Fibroblast of skin of abdomen (primary cell): ENCODE measurements around the gene SHKBP1.
"Not testable (repeated sequence)": the region's sequence is repeated elsewhere in the genome, so short reads cannot be mapped to it uniquely, and the experiment has no call there.

Experiments
- DNase-seq: peaks from one replicate; pipeline ENCODE4 v3.0.0-alpha.2; 2013

SHKBP1 gene

GRCh38 chr19:40585982-40586422 is 9.3 kb downstream of the SHKBP1 start:
- no peak for DNase-seq

- no peak for DNase-seq
Observed at GRCh38 chr19:40586611-40587010, 9.9 kb downstream of the SHKBP1 start.

DNA sequence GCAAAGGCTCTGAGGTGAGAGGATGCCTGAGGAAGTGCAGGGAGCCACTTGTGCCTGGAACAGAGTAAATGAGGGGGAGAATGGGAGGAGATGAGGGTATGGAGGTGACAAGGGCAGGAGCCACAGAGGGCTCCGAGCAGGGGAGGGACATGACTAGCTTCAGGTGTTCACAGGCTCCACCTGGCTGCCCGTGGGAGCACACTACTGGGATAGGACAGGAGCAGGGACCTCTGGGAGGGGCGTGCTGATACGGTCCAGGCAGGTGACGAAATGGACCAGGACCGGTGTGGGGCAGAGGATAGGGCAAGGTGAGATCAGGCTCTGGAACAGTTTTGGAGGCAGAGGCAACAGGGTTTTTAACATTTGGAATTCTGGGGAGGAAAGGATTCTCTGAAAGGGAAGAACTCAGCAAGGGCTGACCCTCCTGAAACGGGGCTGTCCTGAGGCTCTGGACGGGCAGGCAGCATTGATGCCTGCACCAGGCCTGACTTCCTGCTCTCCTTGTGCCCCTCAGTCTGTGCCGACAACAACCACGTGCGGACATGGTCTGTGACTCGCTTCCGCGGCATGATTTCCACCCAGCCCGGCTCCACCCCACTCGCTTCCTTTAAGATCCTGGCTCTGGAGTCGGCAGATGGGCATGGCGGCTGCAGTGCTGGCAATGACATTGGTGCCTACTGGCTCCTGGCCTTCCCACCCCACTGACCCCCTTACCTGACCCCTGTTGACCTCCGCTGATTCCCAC is 11.6 kb downstream of the SHKBP1 start:
- DNase-seq, result peak; percentile 38

GRCh38 chr19:40588926-40589569 is 12.4 kb downstream of the SHKBP1 start:
- no peak for DNase-seq

DNA sequence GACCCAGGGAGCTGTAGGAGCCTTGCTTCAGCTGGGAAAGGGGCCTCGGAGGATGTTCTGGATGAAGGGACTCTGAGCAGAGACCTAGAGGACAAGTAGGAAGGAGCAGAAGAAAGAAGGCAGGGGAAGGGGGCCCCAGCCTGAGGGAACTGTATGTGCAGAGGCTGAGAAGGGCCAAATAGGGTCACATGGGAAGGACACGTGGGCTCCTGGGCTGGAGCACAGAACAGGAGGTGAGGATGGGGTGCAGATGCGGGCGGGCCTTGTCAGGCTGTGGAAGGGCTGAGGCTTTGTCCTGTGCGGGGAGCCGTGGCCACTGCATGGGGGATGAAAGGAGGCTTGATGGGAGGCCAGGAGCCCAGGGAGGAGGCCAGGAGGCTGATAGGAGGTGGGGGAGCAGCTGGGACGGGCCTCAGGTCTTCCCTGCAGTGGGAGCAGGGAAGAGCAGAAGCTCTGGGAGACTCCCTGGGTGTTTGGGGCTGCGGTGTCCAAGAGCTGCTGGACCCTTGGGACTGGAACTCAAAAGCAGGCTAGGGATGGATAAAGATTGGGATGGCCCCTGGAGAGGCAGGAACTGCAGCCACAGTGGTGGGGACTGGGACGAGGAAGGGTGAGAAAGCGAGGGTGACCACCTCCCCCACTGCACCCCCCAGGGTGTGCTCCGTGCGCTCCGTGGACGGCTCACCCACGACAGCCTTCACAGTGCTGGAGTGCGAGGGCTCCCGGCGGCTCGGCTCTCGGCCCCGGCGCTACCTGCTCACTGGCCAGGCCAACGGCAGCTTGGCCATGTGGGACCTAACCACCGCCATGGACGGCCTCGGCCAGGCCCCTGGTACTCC is 13.1 kb downstream of the SHKBP1 start:
- DNase-seq, result no peak

GRCh38 chr19:40590464-40591265 is 14.0 kb downstream of the SHKBP1 start:
- no peak for DNase-seq

DNA sequence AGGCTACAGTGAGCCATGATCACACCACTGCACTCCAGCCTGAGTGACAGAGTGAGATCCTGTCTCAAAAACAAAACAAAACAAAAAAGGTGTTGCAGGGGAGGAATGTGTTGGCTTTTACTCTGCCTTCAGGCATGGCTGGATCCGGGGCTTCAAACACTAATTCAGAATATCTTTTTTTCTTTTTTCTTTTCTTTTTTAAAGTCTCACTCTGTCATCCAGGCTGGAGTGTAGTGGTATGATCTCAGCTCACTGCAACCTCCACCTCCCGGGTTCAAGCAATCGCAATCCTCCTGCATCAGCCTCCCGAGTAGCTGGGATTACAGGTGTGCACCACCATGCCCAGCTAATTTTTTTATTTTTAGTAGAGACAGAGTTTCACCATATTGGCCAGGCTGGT is 15.1 kb downstream of the SHKBP1 start:
- DNase-seq, result not testable (repeated sequence)

DNA sequence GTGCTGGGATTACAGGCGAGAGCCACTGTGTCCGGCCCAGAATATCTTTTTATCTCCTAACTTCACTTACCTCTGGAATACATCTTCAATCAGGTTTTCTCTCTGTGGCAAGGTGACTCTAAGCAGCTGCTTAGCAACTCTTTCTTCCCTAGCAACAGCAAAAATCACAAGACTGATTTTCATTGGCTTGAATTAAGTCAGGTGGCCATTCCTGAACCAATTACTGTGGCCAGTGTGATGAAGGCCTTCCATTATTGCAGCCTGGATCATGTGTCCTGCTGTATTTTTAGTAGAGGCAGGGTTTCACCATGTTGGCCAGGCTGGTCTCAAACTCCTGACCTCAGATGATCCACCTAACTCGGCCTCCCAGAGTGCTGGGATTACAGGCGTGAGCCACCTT is 15.5 kb downstream of the SHKBP1 start:
- no peak for DNase-seq

DNA sequence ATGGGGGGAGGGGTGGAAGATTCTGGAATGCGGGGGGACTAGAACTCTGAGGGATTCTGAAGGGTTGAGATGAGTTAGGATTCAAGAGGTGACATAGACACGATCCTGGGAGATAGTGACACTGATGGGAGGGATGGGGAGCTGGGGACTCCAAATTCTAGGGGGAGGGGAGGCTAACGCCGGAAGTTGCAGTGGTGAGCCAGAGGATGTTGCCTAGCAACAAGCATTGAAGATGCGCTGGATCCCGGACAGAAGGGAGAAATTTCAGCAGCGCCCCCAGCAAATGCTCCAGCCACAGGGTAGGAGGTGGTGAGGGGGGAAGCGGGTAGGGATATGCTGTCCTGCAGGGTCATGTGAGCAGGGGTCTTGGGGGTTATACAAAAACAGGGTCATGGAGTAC is 17.6 kb downstream of the SHKBP1 start:
- no peak for DNase-seq

DNA sequence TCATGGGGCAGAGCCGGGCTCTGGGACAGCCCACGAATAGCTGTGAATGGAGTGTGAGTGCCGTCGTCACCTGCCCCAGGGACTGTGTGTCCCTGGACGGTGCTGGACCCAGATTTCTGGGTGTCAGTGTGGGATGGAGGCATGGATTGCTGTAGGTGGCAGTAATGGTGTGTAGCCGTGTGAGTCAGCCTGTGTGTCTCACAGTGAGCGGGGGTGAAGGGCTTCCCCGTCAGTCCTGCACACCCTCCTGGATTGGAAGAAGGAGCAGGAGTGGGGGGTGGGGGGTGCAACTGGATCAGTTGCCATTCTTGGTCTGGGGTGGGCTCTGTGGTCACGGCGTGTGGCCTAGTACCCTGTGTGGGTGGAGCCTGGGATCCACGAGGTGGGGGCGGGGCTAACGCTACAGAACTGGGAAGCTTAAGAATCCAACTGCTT is 18.0 kb downstream of the SHKBP1 start:
- DNase-seq, result peak; percentile 63

DNA sequence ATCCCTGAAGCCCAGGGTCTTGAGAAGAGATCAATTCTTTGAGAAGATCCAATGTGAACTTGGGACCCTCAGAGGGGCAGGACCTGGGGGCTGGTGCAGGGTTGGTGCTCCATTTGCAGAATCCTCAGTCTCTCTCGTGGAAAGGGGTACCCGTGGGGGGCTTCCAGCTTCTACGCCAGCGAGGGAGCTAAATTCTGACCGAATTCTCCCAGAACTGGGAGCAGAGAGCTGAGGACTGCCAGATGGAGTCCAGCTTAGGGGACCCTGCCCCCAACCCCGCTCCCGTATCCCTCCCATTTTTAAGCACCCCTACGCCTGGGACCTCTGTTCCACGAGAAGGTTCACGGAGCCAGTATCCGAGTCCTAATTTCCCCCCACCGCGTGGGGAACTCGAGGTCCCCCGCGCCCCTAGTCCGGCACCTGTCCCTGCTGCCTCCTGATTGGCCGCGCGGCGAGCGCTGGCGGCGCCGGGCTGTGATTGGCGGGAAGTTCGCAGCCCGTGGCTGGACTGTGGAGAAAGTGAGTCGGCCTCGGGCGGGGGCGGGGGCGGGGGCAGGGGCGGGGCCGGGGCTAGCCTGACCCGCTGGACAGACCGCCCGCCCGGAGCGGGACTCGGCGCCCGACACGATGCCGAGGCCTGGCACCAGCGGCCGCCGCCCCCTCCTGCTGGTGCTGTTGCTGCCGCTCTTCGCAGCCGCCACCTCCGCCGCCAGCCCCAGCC is 20.1 kb downstream of the SHKBP1 start:
- DNase-seq, result no peak

DNA sequence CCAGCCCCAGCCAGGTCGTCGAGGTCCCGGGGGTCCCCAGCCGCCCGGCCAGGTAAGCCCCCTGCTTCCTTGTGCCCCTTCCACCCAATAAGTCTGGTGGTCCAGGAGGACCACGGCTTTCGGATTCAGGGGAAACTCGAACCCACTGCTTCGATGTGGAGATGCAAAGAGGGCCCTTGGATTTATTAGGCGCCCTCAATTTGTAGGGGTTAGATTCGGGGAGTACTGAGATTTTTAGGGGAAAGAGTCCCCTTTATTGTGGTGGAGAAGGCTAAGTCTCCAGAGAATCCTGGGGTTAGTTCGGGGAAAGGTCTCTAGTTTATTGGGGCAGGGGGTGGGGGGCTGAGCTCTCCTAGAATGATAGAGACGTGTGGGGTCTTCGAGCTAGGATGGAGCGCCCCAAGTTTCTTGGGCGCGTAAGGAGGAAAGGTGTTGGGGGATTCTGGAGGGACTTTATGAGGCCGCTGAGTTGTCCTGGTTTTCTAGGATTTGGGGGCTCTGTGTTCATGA is 20.7 kb downstream of the SHKBP1 start:
- DNase-seq, result no peak

DNA sequence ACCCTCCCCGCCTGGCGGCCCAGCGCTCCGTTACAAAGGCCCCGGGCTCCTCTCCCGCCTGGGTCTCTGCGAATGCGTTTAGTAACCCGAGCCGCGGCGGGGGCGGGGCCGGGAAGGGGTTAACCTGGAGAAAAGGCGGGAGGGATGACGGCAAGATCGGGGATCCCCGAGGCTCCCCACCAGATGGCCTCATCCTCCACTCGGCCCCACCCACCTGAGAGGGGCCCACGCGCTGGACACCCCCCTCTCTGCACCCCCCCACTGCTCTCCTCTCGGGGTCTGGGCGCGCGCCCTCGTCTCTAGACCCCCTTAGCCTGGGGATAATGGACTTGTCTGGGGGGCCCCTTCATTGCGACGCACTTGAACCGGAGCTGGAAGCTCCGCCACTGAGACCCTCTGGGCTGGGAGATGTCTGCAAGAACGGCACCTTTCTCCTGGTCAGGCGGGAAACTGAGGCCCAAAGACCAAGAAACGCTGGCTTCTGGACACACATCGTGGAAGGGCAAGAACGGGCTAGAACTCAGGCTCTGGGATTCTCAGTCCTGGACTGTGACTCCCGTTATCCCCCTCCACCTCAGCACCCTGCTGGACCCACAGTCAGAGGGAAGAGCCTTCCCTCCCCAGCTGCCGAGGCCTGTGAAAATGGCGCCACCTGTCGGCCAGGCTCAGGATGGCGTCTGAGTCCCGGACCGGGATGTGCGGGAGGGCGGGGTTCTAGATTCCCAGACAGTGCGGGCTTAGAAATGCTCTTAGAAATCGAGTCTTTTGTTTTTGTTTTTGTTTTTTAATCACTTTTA is 21.6 kb downstream of the SHKBP1 start:
- peak; percentile 90 for DNase-seq

DNA sequence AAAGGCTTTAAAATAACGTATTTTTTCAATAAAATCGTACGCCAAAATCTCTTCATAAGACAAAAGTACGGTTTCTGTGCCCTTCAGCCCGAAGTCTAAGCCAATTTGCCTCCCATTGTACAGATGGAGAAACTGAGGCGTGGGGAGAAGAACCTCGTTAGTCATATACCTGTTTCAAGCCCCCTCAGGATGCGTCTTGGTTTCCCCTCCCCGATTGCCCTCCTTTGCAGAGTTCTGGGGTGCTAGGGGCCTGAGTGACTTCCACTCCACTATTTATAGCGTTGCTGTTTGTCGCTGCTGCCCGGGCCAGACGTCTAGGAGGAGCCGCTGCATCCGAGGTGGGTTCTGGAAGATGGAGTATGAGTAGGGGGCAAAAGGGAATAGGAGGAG is 22.2 kb downstream of the SHKBP1 start:
- no peak for DNase-seq

DNA sequence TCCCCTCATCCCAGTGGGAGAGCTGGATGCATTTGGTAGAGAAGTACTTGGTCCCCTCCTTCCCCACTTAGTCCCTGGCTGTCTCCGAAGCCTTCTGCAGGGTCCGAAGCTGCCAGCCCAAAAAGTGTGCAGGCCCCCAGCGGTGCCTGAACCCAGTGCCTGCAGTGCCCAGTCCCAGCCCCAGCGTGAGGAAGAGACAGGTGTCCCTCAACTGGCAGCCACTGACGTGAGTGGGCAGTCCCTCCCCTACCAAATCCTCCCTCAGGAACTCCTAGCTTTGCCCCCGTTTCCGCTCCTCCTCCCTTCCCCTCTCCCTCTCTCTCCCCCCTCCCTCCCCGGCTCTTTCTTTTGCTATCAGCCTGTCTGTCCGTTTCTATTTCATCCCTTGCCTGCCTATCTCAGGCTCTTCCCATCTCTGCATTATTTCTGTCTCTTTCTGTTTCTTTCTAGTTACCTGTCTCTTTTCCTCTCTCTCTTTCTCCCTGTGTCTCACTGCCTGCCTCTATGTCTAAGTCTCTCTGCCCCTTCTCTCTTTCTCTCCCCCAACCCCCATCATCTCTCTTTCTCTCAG is 22.7 kb downstream of the SHKBP1 start:
- DNase-seq, result no peak

DNA sequence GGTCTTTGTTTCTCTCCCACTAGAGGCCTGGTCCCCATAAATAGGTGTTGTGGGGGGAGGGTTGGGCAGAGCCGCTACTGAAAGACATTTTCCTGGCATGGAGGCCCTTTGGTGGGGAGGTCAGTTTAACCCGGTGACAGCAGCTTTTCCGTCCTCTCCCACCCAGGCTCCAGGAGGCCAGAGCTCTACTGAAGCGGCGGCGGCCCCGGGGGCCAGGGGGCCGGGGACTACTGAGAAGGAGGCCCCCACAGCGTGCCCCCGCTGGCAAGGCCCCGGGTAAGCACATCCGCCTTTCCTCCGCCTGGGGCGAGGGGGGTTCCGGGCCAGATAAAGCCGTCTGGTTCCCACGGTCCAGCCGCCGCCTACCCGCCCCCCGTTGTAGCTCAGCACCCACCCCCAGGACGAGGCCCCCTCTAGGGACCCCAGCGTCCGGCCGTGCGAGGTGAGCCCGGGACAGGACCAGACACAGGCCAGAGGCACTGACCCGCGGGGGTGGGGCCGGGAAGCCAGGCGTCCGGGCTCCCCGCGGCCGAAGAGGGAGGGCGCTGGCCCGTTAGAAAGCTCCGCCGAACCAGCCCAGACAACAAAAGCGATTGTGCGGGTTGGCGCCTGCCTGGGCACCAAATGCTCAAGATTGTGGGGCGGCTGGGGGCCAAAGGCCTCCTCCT is 23.4 kb downstream of the SHKBP1 start:
- no peak for DNase-seq

GRCh38 chr19:40600570-40601133 is 24.0 kb downstream of the SHKBP1 start:
- DNase-seq, result no peak

DNA sequence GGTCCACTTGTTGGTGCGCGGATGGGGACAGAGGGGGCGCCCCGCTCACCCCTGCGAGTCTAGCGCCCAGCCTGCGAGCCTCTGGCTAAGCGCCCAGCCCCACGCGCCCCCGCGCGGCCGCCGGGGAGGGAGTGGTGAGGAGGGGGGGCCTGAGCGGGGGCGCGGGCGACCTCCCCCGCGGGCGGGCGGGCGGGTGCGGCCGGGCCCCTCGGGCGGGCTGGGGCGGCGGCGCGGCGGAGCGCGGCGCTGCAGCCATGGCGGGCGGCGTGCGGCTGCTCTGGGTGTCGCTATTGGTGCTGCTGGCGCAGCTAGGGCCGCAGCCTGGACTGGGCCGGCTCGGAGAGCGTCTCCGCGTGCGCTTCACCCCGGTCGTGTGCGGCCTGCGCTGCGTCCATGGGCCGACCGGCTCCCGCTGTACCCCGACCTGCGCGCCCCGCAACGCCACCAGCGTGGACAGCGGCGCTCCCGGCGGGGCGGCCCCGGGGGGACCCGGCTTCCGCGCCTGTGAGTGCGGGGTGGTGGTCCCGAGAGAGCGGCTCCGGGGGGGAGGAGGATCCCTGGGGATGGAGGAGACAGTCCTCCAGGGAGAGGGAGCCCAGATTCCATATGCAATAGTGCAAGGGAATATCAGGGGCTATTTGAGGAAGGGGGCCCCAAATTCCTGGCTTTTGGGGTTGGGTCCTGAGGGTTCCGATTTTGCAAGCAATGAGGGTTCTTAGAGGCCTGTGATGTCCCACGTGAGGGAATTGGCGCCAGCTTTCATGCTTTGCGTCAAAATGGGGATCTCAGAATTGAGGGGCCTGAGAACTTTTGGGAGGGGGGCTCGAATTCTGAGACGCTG is 24.7 kb downstream of the SHKBP1 start, which contains the start of gene LTBP4:
Gene LTBP4 (plus strand): TSS at position 236 of the 841 bp plus-strand sequence. CDS start 19 bp downstream, at position 255.
- no peak for DNase-seq
